PC-9 (cell line): ENCODE data around the gene RAB11FIP4. TPM values are rescaled to one million over a fixed set of nuclear protein-coding genes. Genes with fewer than 3 reads are reported as not detected.
A peak's percentile ranks its signal among the peaks of the same experiment; 100 is the strongest.

ENCODE experiments used
- BruUV-seq: library from RNA; stranded (reverse); fragments of 400-500 nt; replicated peaks from 2 replicates; lab custom pipeline; 2021; lab: Mats Ljungman, UMichigan
- CTCF ChIA-PET: fragments of 300-600 bp; sonication (Branson Sonifier 250); formaldehyde crosslinking; loops from one replicate; lab custom pipeline; 2022; ENCODE audit warnings: antibody characterized with exemption; lab: Charles Lee
- POLR2A ChIA-PET: fragments of 300-600 bp; sonication (Branson Sonifier 250); formaldehyde crosslinking; loops from one replicate; lab custom pipeline; 2022; ENCODE audit warnings: antibody characterized with exemption; ENCODE audit not compliant: unreplicated experiment; lab: Charles Lee
- DNase-seq, 2 experiments: peaks; one replicate each; pipeline versions ENCODE4 v3.0.0 to v3.0.0-alpha.2; 2015 to 2022; ENCODE audit warnings: mixed read lengths in 1 of 2
- H2AFZ ChIP-seq: fragments of 200-600 bp; sonication (generic); 2 replicates; pipeline ENCODE4 v1.8.1; 2017; ENCODE audit warnings: antibody characterized with exemption
- H3F3A ChIP-seq: fragments of 200-600 bp; sonication (generic); 2 replicates; pipeline ENCODE4 v1.8.1; 2017; ENCODE audit warnings: antibody characterized with exemption, mild to moderate bottlenecking, low read depth; ENCODE audit not compliant: insufficient read depth
- H3K27ac ChIP-seq: fragments of 200-600 bp; sonication (generic); 2 replicates; pipeline ENCODE4 v1.6.1; 2016; ENCODE audit warnings: mixed run types
- H3K27me3 ChIP-seq: fragments of 200-600 bp; sonication (generic); 2 replicates; pipeline ENCODE4 v1.6.1; 2016; ENCODE audit warnings: low read depth, mixed run types; ENCODE audit not compliant: insufficient read depth
- H3K36me3 ChIP-seq: fragments of 200-600 bp; sonication (generic); 2 replicates; pipeline ENCODE4 v1.6.1; 2016; ENCODE audit warnings: low read depth, mixed run types
- H3K4me1 ChIP-seq: fragments of 200-600 bp; sonication (generic); replicated peaks from 2 replicates; pipeline ENCODE4 v1.6.1; 2016; ENCODE audit warnings: mixed run types; ENCODE audit not compliant: insufficient read depth
- H3K4me2 ChIP-seq: fragments of 200-600 bp; sonication (generic); 2 replicates; pipeline ENCODE4 v1.6.1; 2017; ENCODE audit warnings: mixed run types
- H3K4me3 ChIP-seq: fragments of 200-600 bp; sonication (generic); 2 replicates; pipeline ENCODE4 v1.6.1; 2016; ENCODE audit warnings: mixed run types
- H3K79me2 ChIP-seq: fragments of 200-600 bp; sonication (generic); 2 replicates; pipeline ENCODE4 v1.6.1; 2017; ENCODE audit warnings: low read depth, mixed run types
- H3K9me2 ChIP-seq: fragments of 200-600 bp; sonication (generic); 2 replicates; pipeline ENCODE4 v1.8.1; 2017; ENCODE audit warnings: mild to moderate bottlenecking; ENCODE audit not compliant: insufficient read depth
- H3K9me3 ChIP-seq: fragments of 200-600 bp; sonication (generic); 2 replicates; pipeline ENCODE4 v1.8.1; 2016; ENCODE audit warnings: low read depth; ENCODE audit not compliant: insufficient read depth
- H4K20me1 ChIP-seq: fragments of 200-600 bp; sonication (generic); 2 replicates; pipeline ENCODE4 v1.8.1; 2017; ENCODE audit not compliant: insufficient read depth
- EZH2 ChIP-seq: fragments of 200-600 bp; sonication (generic); IDR thresholded peaks from 2 replicates; pipeline ENCODE4 v1.8.0; 2017; ENCODE audit warnings: antibody characterized with exemption, low read depth
- intact Hi-C: fragments of 100-400 bp; cut with micrococcal nuclease; formaldehyde crosslinking; loops from one replicate; pipeline ENCODE4 v1.10.0; 2022; ENCODE audit not compliant: unreplicated experiment
- total RNA-seq: library from RNA; stranded (reverse); gene quantifications from 2 replicates; pipeline ENCODE4 v1.2.3, GENCODE V29; 2021
- TF ChIP-seq, protein P1 (sequence below): fragments of 200-600 bp; sonication (generic); conservative IDR thresholded peaks from 2 replicates; pipeline ENCODE4 v1.6.1; 2017; ENCODE audit warnings: mixed run types, antibody characterized with exemption, mild to moderate bottlenecking, moderate library complexity

RAB11FIP4 gene
- total RNA-seq, 1 experiment from 2014 or later = 22.9 TPM

DNA sequence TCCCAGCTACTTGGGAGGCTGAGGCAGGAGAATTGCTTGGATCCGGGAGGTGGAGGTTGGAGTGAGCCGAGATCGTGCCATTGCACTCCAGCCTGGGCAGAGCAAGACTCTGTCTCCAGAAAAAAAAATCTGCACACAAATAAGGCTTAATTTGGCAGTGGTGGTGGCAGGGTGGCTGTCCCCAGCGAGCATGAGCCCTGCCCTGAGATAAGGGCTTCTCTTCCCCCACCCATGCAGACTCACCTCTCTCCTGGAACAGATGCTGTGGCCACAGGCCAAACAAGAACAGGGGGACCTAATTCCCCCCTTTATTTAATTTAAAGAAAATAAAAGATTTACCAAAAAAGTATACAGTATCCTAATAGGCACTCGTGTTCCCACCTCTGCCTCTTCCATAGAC, 157.2 kb downstream of the RAB11FIP4 start:
- ChIA-PET CTCF (no interaction called here), POLR2A (no interaction called here)
- Histone ChIP-seq H3K9me2 (no peaks in the 10 kb centered on the region), H3K27ac (no peak overlapping the region), H3K9me3 (no peaks in the 10 kb centered on the region), H3K36me3 (no peaks in the 10 kb centered on the region), H3K4me1 (0 out of 2 replicates have a peak, but pooled peaks cover 10% of the 10 kb centered on the region), H3K27me3 (no peaks in the 10 kb centered on the region), H3K4me3 (peak overlapping the region; percentile 93), H3K4me2 (peak overlapping the region; percentile 87), H3F3A (peaks cover 13% of the 10 kb centered on the region), H3K79me2 (no peaks in the 10 kb centered on the region), H4K20me1 (no peaks in the 10 kb centered on the region), H2AFZ (peak overlapping the region; percentile 93)
- no peak for DNase-seq
- BruUV-seq = TSS peak; percentile 65
- TF ChIP-seq, protein P1, sequence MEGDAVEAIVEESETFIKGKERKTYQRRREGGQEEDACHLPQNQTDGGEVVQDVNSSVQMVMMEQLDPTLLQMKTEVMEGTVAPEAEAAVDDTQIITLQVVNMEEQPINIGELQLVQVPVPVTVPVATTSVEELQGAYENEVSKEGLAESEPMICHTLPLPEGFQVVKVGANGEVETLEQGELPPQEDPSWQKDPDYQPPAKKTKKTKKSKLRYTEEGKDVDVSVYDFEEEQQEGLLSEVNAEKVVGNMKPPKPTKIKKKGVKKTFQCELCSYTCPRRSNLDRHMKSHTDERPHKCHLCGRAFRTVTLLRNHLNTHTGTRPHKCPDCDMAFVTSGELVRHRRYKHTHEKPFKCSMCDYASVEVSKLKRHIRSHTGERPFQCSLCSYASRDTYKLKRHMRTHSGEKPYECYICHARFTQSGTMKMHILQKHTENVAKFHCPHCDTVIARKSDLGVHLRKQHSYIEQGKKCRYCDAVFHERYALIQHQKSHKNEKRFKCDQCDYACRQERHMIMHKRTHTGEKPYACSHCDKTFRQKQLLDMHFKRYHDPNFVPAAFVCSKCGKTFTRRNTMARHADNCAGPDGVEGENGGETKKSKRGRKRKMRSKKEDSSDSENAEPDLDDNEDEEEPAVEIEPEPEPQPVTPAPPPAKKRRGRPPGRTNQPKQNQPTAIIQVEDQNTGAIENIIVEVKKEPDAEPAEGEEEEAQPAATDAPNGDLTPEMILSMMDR = no peak
- no peak for TF ChIP-seq EZH2
- intact Hi-C loops = no loop called here

DNA sequence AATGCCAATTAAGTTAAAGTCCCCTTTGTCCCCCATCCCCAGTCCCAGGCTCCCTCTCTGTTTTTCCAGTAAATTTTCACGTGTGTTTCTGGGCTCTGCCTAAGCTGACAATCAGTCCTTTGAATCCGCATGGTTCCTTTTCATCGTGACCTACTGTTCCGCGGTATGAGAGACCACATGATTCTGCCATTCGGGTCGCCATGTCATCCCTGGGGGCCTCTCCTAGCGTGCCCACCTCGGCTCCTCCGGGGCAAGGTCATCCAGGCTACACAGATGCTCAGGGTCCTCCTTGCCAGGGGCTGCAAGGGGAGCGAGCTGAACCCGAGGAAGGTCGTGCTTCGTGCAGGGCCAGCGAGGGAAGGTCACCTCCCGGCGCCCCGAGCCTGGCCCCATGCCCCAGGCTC, 157.6 kb downstream of the RAB11FIP4 start:
- H2AFZ ChIP-seq = peak overlapping the region; percentile 93
- peaks cover 13% of the 10 kb centered on the region for H3F3A ChIP-seq
- no peaks in the 10 kb centered on the region for H4K20me1 ChIP-seq
- no peaks in the 10 kb centered on the region for H3K9me2 ChIP-seq
- H3K4me3 ChIP-seq = peak overlapping the region; percentile 93
- no peak overlapping the region for H3K27ac ChIP-seq
- H3K9me3 ChIP-seq = no peaks in the 10 kb centered on the region
- intact Hi-C loops = no loop called here
- ChIA-PET POLR2A (no interaction called here), CTCF (no interaction called here)
- BruUV-seq = no TSS peak
- no peaks in the 10 kb centered on the region for H3K36me3 ChIP-seq
- 0 out of 2 replicates have a peak, but pooled peaks cover 10% of the 10 kb centered on the region for H3K4me1 ChIP-seq
- peak overlapping the region; percentile 87 for H3K4me2 ChIP-seq
- no peaks in the 10 kb centered on the region for H3K79me2 ChIP-seq
- H3K27me3 ChIP-seq = no peaks in the 10 kb centered on the region
- no peak for TF ChIP-seq EZH2
- TF ChIP-seq, protein P1 = no peak
- no peak for DNase-seq

DNA sequence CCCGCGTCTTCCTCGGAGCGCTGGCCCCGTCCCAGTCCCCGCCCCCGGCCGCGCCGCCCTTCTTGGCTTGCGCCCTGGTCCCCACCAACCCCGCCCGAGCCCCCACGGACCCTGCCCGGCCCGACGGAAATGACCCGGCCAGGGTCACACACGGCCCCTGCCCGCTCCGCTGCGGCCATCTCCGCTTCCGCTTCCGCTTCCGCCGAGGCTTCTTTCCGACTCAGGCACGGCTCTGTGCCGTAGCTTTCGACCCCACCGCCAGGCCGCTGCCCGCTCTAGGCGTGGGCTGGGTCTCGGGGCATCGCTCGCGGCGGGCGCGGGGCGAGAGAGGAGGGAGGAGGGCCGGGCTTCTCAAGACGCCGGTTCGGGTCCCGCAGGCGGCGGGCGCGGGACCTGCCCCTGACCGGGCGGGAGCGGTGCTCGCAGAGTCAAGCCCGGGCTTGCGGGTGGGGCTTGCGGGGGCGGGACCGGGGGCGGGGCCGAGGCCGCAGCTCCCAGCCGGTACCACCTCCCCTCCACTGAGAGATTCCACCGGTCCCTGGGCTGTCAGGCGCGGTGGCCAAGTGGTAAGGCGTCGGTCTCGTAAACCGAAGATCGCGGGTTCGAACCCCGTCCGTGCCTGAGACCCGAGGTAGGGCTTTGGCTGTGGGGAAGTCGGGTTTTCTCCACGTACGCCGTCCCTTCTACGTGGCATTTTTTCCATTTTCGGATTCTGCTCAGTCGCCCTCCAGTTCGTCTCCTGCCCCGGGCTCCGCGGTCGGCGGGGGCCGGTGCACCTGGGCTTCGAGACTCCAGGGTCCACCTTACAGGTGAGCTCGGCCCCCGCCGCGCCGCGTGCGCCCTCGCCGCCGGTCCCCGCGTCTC, 158.3 kb downstream of the RAB11FIP4 start:
- H3K27ac ChIP-seq = peak overlapping the region; percentile 36
- peak; percentile 81 to 92 for DNase-seq
- peak overlapping the region; percentile 93 for H2AFZ ChIP-seq
- TSS peak; percentile 100 for BruUV-seq
- H3K36me3 ChIP-seq = no peaks in the 10 kb centered on the region
- no peaks in the 10 kb centered on the region for H4K20me1 ChIP-seq
- no peaks in the 10 kb centered on the region for H3K9me3 ChIP-seq
- CTCF ChIA-PET = no interaction called here
- H3K9me2 ChIP-seq = no peaks in the 10 kb centered on the region
- no peaks in the 10 kb centered on the region for H3K27me3 ChIP-seq
- H3K4me1 ChIP-seq = 0 out of 2 replicates have a peak, but pooled peaks cover 10% of the 10 kb centered on the region
- intact Hi-C loops = loop anchor here (10.0 kb wide), 1 partner anchor 105 kb away; no protein-coding TSS in a partner anchor
- peak overlapping the region; percentile 87 for H3K4me2 ChIP-seq
- peaks cover 13% of the 10 kb centered on the region for H3F3A ChIP-seq
- no peaks in the 10 kb centered on the region for H3K79me2 ChIP-seq
- POLR2A ChIA-PET = no interaction called here
- TF ChIP-seq EZH2 = no peak
- TF ChIP-seq, protein P1 = no peak
- H3K4me3 ChIP-seq = peak overlapping the region; percentile 93
